ENCODE measurements around the gene REV1. TPM values are rescaled to one million over a fixed set of nuclear protein-coding genes. Genes with fewer than 3 reads are reported as not detected.
"Not testable (repeated sequence)": the region's sequence is repeated elsewhere in the genome, so short reads cannot be mapped to it uniquely, and the experiment has no call there.

The REV1 gene
- total RNA-seq, 1 donor from 2014 or later: 24.4 TPM

DNA sequence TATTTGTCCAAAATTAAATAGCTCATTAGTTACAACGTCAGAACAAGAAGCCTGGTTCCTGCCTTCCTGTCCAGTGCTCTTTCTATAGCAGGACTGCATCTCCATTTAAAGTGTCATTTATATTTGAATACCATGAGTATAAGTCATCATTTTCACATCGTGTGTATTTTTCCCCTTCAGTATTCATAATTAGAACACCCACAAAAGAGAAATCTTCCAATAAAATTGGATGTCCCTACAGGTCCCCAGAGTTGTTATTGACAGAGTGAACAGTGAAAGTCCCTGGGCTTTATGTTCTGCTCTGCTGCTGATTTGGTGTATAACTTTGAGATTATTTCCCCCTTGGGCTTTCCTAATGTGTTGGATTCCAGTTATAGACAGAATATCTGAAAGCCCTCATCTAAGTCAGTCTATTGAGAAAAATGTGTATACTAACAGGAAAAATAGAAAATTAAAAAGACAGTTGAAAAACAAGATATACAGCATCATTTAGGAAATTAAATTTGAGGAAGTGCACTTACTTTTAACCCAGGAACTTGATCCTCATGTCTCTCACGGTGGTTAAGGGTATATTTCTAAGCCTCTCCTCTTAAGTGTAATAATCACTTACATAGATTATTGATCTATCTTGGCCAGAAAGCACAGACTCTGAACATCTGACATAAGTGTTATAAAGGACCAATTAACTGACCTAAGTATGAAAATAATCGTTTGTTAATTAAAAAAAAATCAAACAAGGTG is 15.2 kb upstream of the REV1 start:
- no peak overlapping the region for H3K9ac ChIP-seq (ENCODE audit: low read length)
- H3K4me1 Mint-ChIP-seq (ENCODE audit: low read depth, unreplicated experiment): no peaks in the 10 kb centered on the region
- no peak overlapping the region for H3K27ac ChIP-seq (ENCODE audit: low read depth, low read length)
- FAIRE-seq: no peak
- H3K27me3 ChIP-seq (ENCODE audit: insufficient read depth, low read length): peaks cover 7% of the 10 kb centered on the region
- peaks cover 9% of the 10 kb centered on the region for H3K27me3 Mint-ChIP-seq (ENCODE audit: low read depth, unreplicated experiment)
- TF ChIP-seq EZH2 (IDR thresholded peaks at IDR 0.05; ENCODE audit: insufficient read depth, low read length): no peak
- TF ChIP-seq, protein P1, sequence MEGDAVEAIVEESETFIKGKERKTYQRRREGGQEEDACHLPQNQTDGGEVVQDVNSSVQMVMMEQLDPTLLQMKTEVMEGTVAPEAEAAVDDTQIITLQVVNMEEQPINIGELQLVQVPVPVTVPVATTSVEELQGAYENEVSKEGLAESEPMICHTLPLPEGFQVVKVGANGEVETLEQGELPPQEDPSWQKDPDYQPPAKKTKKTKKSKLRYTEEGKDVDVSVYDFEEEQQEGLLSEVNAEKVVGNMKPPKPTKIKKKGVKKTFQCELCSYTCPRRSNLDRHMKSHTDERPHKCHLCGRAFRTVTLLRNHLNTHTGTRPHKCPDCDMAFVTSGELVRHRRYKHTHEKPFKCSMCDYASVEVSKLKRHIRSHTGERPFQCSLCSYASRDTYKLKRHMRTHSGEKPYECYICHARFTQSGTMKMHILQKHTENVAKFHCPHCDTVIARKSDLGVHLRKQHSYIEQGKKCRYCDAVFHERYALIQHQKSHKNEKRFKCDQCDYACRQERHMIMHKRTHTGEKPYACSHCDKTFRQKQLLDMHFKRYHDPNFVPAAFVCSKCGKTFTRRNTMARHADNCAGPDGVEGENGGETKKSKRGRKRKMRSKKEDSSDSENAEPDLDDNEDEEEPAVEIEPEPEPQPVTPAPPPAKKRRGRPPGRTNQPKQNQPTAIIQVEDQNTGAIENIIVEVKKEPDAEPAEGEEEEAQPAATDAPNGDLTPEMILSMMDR (IDR thresholded peaks at IDR 0.05; ENCODE audit: insufficient read depth, low read depth, low read length): no peak
- H3K36me3 Mint-ChIP-seq (ENCODE audit: low read depth, unreplicated experiment): no peaks in the 10 kb centered on the region
- H3K4me3 ChIP-seq (ENCODE audit: insufficient read depth, low read depth, low read length): no peak overlapping the region
- no peaks in the 10 kb centered on the region for H3K36me3 ChIP-seq (ENCODE audit: insufficient read depth, low read length)
- no peak overlapping the region for H3K27ac Mint-ChIP-seq (ENCODE audit: unreplicated experiment)
- no peak overlapping the region for H3K4me2 ChIP-seq (ENCODE audit: low read length)
- H3K4me3 Mint-ChIP-seq (ENCODE audit: unreplicated experiment): no peak overlapping the region
- no peaks in the 10 kb centered on the region for H3K9me3 Mint-ChIP-seq (ENCODE audit: unreplicated experiment)
- no peaks in the 10 kb centered on the region for H3K9me3 ChIP-seq (ENCODE audit: insufficient read depth, low read depth, low read length)
- H3K4me1 ChIP-seq (ENCODE audit: insufficient read depth, low read length): no peaks in the 10 kb centered on the region
- H3K79me2 ChIP-seq (ENCODE audit: insufficient read depth, low read length): no peaks in the 10 kb centered on the region
- no peak overlapping the region for H2AFZ ChIP-seq (ENCODE audit: low read depth, low read length)
- no peak for DNase-seq (ENCODE audit: low read depth)
- no peaks in the 10 kb centered on the region for H4K20me1 ChIP-seq (ENCODE audit: insufficient read depth, low read length)

DNA sequence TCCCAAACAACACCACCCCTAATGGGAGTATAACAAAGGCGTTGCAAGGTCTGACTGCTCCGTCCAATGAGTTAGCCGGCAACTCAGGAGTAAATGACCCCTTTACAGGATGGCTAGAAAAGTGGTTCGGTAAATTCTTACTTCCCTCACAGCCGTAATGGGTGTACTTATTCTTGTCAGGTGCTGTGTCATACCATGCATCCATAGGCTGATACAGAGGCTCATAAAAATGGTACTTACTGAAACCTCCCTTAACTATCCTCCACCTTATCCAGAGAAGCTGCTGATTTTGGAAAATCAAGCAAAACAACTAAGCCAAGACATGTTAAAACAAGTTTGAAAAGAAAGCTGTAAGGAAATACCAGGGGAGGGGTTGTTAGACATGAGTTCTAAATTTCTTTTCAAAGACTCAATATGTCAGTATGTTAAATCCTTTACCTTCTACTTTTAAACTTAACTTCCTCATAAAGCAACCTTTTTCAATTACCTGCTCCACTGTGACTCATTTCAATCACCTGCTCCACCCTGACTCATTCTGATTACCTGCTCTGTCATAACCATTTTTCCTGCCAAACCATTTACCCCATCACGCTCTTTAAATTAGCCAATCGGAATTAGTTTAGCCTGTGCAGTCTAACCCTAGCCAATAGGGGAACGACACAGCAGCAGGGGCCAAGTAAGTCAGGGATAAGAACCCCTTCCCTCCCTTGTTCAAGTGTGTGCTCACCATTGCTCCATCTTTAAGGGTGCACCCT is 14.0 kb upstream of the REV1 start:
- not testable (repeated sequence) for DNase-seq (ENCODE audit: low read depth); H3K27ac ChIP-seq (ENCODE audit: low read depth, low read length); H3K4me1 ChIP-seq (ENCODE audit: insufficient read depth, low read length); H3K79me2 ChIP-seq (ENCODE audit: insufficient read depth, low read length); H3K4me1 Mint-ChIP-seq (ENCODE audit: low read depth, unreplicated experiment); H3K9ac ChIP-seq (ENCODE audit: low read length); H3K9me3 Mint-ChIP-seq (ENCODE audit: unreplicated experiment); H3K27ac Mint-ChIP-seq (ENCODE audit: unreplicated experiment); H3K36me3 Mint-ChIP-seq (ENCODE audit: low read depth, unreplicated experiment); H3K4me2 ChIP-seq (ENCODE audit: low read length); H3K4me3 ChIP-seq (ENCODE audit: insufficient read depth, low read depth, low read length); H2AFZ ChIP-seq (ENCODE audit: low read depth, low read length); H3K4me3 Mint-ChIP-seq (ENCODE audit: unreplicated experiment); FAIRE-seq; H3K27me3 ChIP-seq (ENCODE audit: insufficient read depth, low read length); H3K36me3 ChIP-seq (ENCODE audit: insufficient read depth, low read length); H3K9me3 ChIP-seq (ENCODE audit: insufficient read depth, low read depth, low read length); H4K20me1 ChIP-seq (ENCODE audit: insufficient read depth, low read length)
- H3K27me3 Mint-ChIP-seq (ENCODE audit: low read depth, unreplicated experiment): peaks cover 12% of the 10 kb centered on the region

DNA sequence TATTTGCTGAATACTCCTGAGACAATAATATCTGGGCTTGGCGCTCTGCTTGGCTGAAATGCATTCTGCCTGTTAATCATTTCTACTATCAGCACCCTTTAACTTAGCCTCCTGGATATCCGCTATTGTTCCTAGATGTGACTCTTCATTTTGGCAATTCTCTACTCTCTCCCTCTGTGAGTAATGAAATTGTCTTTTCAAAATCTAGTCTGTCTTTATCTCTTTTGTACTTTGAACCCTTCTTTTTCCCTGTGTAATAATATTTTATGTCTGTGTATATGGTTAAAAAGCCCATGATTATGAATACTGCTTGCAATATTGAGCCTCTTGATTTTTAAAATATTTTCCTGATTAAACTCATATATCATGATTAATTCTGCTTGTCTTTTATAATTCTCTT is 6.2 kb upstream of the REV1 start:
- FAIRE-seq (no peak), DNase-seq (ENCODE audit: low read depth) (no peak)
- Mint-ChIP-seq H3K27ac (ENCODE audit: unreplicated experiment) (no peak overlapping the region), H3K27me3 (ENCODE audit: low read depth, unreplicated experiment) (peaks cover 25% of the 10 kb centered on the region), H3K4me1 (ENCODE audit: low read depth, unreplicated experiment) (no peaks in the 10 kb centered on the region), H3K4me3 (ENCODE audit: unreplicated experiment) (no peak overlapping the region), H3K9me3 (ENCODE audit: unreplicated experiment) (no peaks in the 10 kb centered on the region), H3K36me3 (ENCODE audit: low read depth, unreplicated experiment) (no peaks in the 10 kb centered on the region)
- Histone ChIP-seq H4K20me1 (ENCODE audit: insufficient read depth, low read length) (no peaks in the 10 kb centered on the region), H3K79me2 (ENCODE audit: insufficient read depth, low read length) (no peaks in the 10 kb centered on the region), H3K4me3 (ENCODE audit: insufficient read depth, low read depth, low read length) (no peak overlapping the region), H3K4me2 (ENCODE audit: low read length) (no peak overlapping the region), H3K9ac (ENCODE audit: low read length) (no peak overlapping the region), H3K27ac (ENCODE audit: low read depth, low read length) (no peak overlapping the region), H3K27me3 (ENCODE audit: insufficient read depth, low read length) (peaks cover 3% of the 10 kb centered on the region), H2AFZ (ENCODE audit: low read depth, low read length) (no peak overlapping the region), H3K36me3 (ENCODE audit: insufficient read depth, low read length) (no peaks in the 10 kb centered on the region), H3K9me3 (ENCODE audit: insufficient read depth, low read depth, low read length) (no peaks in the 10 kb centered on the region), H3K4me1 (ENCODE audit: insufficient read depth, low read length) (no peaks in the 10 kb centered on the region)
- TF ChIP-seq, protein P1 (IDR thresholded peaks at IDR 0.05; ENCODE audit: insufficient read depth, low read depth, low read length): no peak
- TF ChIP-seq EZH2 (IDR thresholded peaks at IDR 0.05; ENCODE audit: insufficient read depth, low read length): no peak

Measured in astrocyte (in vitro differentiated cells and primary cell).